GM18870 (cell line): ENCODE results near the gene CCNJL.
"Not testable (repeated sequence)": the region's sequence is repeated elsewhere in the genome, so short reads cannot be mapped to it uniquely, and the experiment has no call there.

Source experiments
- ATAC-seq: cut with Tn5 transposase; IDR thresholded peaks from one replicate; pipeline ENCODE4 v1.9.1; 2021; ENCODE audit warnings: moderate library complexity; ENCODE audit not compliant: unreplicated experiment

CCNJL gene

DNA sequence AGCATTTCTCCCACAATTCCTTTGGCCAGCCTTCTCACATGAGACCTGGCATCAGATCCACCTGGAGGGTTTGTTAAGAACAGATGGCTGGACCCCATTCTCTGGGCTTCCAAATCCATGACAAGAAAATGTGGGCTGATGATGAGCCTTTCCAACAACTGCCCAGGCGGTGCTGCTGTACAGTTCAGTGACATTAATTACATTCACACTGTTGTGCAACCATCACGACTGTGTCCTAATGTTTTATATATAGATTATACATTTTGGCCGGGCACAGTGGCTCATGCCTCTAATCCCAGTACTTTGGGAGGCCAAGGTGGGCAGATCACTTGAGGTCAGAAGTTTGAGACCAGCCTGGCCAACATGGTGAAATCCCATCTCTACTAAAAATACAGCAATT, 22.4 kb upstream of the CCNJL start:
- ATAC-seq, result not testable (repeated sequence)

DNA sequence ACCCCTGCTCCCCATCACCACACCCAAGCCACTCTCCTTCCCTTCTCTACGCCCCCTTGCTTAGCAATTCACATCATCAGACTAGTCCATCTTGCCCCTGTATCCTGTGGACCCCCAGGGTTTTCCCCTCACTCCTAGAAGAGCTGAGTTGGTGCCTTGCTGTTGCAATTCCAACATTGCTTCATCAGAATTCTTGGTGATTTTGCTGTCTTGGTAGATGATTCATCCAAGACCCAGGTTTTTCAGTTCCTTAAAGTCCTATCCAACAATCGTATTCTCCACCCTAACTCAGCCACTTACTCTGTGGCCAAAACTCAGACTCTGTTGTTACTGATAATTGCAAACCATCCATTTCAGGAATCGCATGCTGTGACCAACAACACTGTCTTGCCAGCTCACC, 21.4 kb upstream of the CCNJL start:
- ATAC-seq, result no peak

DNA sequence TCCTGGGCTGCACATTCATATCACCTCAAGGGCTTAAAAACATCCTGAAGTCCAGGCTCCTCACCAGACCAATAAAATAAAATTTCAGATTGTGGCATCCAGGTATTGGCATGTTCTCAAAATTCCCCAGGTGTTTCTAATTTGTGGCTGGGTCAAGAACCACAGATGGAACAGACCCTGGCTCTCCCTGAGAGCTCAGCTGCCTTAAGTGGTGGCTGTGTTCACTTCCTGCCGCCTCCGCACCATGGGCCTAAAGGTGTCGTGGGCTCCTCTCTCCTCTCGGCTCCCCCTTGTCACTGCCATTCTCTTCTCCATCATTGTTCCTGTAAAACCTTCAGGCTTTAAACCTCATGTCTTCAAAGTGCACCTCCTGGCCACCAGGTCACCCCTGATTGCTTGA, 17.8 kb upstream of the CCNJL start:
- no peak for ATAC-seq

DNA sequence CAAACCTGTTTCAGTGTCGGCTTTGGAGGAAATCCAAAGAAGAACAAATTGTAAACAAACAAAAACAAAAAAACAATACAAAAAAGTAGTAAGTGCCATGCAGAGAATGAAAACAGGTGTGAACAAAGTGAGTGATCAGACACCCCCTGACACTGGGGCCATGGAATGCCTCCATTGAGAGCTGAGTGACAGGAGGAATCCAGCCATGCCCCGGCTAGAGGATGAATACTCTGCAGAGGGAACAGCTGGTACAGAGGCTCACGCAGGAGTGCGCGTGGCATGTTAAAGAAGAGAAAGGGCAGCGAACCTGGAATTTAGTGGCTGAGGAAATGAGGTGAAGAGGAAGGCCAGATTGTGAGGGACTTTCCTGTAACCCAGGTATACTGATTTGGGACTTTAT, 15.5 kb upstream of the CCNJL start:
- no peak for ATAC-seq

DNA sequence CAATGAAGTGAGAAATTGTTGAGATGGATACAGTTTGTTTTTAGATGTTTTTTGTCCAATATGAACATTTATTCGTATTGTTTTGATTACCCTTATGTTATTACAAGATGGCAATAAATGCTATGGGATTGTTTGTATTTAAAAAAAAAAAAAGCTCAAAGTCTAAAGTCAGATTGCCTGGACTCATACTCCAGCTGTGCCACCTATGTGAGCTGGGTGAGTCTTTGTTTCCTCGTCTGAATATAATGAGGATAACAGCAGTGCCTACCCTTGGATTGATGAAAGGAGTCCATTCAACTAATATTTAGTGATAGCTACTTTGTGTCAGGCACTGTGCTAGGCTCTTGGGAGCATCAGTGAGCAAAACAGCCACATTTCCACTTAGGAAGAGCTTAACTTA, 14.6 kb upstream of the CCNJL start:
- no peak for ATAC-seq

DNA sequence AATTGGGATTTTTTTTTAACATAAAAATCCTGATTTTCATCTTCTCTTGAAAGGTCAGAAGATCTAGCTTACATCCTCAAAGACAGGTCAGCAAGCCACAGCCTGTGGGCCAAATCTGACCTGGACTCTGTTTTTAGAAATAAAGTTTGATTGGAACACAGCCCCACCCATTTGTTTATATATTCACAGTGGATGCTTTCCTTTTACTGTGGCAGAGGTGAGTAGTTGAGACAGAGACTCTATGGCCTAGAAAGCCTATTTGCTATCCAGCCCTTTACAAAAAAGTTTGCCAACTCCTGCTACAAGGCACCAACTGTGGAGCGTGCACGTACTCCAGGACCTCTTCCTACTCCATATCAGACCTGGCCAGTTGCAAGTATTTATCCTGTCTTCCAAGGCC, 13.4 kb upstream of the CCNJL start:
- ATAC-seq, result no peak

DNA sequence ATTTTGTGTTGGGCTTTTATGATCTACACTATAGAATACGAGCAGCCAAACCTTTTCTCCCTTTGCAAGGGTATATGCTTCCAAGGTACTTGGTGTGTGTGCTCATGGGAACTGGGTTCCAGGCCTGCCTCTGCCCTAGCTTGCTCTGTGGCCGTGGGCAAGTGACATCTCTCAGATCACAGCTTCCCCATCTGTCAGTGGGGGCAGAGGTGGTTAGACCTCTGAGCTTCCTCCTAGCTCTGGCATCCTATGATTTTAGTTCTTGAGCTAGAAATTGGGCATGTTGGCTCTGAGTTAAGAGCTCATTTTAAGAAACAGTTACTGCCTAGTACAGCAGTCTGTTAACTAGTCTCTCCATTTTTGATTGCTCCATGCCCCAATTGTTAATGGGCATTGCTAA, 12.5 kb upstream of the CCNJL start:
- no peak for ATAC-seq

DNA sequence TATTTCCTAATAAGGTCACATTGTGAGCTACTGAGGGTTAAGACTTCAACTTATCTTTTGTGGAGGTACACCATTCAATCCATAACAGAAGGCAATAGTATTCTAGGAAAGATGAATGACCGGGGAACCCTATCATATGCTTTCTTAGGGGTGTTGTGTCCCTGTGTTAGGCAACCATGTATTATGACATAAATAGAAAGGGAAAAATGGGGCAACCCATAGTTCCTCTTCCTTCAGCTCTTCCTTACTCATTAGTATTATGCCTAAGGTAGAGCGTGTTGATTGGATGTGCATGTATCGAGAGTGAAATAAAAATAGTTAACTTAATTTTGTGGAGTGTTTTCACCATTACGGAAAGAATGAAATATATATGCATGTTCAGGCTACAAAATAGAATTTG, 6.0 kb upstream of the CCNJL start:
- no peak for ATAC-seq

DNA sequence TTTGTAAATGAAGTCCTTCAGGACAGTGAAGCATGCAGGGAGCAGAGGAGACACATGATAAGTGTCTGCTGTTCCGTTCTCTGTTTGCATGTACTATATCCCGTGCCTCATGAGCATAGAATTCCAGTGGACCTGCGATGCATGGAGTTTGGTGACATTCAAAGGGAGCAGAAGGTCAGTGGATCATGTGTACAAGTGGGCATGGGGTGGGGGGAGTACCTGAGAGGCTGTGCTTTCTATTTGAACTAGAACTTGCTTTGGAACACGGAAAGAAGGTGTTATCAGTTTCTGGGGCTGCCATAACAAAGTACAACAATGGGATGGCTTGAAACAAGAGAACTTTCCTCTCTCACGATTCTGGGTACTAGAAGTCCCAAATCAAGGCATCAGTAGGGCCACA, 5.1 kb upstream of the CCNJL start:
- no peak for ATAC-seq

DNA sequence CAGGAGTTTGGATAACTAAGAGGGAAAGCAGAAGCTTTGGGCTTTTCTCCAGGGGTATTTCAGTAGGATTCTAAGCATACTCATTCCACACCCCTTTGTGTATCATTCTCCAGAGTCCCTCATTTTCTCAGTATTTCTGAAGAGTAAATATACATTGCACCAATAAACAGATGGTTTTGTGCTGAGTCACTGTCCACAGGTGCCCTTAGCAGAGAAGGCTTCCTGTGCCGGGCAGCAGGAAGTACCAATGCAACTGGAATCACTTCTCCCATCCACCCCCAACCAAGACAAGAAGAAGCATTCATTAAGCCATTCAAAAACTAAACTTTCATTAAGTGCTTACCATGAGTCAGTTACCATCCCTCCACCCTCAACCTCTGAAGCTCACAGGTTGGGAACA, 3.6 kb upstream of the CCNJL start:
- ATAC-seq, result no peak

DNA sequence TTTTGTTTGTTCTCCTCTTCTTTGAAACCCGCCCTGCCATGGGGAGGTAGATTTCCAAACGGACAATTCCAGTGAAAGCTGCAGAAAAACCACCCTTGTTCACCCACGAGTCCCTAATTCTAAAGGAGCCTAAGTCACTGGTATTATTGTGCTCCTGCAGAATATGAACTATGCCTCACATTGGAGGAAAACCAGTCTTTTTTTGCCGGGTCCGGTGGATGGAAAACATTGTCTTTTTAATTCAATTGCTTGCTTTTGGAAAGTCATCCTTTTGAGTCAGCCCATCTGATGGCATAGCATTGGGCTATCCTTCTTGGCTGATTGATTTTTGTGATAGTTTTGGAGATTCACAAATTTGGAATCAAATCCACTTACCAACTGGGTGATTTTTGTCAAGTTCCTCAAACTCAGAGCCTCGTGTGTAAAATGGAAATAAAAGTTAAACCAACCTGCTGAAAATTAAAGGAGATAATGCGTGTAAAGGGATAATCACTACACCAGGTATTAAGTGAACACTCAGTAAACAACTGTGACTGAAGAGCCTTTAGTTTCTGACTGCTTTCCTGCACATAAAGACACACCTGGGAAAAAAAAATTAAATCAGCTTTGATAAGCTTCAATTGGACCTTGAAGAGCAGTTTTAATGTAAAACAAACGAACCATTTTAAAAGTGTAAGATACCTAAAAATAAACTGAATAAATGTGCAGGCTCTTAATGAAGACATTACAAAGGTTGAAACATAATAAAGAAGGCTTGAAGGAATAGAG, 780 bp upstream of the CCNJL start:
- ATAC-seq, result no peak

DNA sequence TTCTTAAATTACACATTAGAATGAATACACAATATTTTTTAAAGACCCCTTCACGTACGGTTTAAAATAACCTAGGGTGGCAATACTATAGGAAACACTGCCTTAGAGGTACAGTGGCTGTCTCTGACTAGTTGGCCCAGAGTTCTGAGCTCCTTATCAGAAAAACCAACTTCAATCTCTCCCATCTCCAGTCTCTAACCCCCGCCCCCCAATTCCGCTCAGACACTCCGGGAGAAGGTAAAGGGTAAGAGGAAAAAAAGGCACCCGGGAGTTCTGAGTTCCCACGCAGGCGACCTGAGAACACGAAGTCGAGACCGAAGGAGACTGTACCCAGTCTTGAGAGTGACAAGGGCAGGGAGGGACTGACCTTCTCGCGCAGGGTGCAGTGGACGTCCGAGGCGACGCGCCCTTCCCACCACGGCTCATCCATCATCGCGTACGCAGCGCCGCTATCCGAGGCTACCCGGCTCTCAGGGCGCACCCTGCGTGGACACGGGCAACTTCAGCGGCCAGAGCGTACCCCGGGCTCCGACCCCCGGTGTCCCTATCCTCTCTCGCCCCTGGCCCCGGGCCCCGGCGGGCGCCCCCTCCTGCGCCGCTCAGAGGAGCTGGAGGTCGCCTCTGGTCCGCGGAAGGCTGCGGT, 752 bp downstream of the CCNJL start:
- ATAC-seq, result no peak

DNA sequence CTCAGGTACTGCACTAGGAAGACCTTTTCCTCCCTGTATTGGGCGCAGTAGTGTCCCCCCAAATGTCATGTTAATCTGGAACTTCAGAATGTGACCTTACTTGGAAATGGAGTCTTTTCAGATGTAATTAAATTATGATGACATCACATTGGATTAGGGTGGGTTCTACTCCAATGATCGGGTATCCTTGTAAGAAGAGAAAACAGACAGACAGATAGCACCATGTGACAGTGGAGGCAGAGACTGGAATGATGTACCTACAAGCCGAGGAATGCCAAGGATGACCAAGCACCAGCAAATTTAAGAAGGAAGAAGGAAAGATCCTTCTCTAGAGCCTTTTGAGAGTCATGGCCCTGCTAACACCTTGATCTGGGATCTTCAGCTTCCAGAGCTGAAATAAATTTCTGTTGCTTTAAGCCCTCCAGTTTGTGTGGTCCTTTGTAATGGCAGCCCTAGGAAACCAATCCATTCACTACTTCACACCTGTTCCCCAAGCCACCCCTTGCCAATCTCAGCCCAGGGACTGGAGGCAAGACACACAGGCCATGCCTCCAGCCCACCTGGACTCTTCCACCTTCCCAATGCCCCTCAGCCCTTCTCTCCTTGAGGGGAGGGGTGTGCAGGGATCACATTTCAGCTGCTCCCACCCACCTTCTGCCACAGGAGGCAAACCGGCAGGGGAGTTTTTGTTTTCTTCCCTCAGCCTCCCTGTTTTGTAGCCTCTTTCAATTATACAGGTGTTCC, 1.6 kb downstream of the CCNJL start:
- no peak for ATAC-seq

DNA sequence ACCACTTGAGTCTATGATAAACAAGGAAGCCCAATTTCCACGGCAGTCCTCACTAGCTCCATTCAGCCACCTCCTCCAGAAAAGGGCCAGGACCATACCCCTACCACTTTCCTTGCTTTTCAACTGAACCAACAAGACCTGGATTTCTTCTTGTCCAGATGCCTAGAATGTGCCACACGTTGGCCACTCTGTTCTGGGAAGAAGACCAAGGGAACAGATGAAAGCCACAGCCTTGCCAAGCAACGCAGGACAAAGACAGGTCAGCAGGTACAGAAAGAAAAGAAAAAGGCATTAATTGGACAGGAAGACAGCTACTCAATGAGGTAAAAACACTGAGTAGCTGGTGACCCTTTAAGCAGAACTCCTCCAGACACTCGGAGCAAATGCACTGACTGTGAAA, 2.2 kb downstream of the CCNJL start:
- no peak for ATAC-seq

DNA sequence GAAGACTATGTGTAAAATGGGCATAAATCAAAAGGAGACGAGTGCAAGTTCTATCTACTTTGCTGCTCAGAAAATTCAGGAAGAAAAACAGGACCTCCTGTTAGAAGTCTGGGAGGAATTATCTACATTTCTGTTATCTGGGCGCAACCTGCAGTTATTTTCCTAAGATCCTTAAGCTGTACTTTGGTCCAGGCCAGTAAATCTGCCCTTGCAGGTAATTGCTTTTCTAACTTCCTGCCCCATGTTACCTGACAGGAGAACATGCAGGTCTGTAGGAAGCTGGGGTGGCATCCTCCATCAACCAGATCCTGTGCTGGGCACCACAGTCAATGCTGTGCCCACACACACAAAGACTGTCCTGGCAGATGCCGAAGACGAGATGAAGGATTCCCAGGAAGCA, 5.7 kb downstream of the CCNJL start:
- ATAC-seq, result no peak

DNA sequence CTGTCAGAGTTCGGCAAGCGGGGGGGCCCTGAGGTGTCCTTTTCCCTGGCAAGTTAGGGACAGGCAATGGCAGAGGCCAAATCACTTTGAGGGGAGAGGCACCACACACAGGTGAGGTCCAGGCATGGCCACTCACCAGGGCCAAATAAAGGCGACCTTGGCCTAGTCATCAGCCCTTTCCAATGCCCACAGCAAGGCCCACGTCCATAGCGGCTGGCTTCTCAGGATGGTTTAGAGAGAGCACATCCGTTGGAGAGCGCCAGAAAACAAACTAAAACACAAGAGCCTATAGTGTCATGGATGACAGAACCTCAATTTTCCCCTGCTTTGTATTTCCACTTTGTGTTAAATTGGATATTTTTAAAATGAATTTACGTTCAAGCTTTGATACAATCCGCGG, 7.0 kb downstream of the CCNJL start:
- ATAC-seq, result no peak

DNA sequence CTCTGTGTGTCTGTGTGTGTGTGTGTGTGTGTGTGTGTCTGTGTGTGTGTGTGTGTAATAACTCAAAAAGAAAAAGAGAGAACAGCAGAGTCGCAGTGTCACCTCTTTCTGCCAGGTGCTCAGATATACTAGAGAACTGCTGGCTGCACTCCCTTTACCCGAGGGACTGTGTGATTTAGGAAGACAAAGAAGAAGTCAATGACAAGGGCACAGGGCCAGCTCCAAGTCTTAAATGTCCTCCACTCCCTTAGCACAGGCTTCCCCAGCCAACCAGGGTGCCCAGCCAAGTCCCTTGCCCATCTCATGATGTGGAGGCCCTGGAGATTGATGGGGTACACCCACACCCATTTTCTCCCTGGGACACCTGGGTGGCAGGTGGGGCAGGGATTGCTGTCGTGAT, 8.7 kb downstream of the CCNJL start:
- no peak for ATAC-seq

DNA sequence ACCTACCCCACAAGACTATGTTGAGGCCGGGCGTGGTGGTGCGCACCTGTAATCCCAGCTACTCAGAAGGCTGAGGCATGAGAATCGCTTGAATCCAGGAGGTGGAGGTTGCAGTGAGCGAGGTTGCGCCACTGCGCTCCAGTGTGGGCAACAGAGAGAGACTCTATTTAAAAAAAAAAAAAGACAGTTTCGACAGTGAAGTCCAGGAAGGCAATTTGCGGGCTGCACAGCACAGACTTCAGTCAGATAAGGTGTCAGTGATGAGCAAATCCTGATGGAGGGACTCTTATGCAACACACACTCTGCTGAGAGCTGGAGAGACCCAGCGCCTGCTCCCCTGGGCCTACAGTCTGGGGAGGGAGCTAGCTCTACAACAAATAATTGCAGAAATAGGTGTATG, 14.2 kb downstream of the CCNJL start:
- no peak for ATAC-seq

DNA sequence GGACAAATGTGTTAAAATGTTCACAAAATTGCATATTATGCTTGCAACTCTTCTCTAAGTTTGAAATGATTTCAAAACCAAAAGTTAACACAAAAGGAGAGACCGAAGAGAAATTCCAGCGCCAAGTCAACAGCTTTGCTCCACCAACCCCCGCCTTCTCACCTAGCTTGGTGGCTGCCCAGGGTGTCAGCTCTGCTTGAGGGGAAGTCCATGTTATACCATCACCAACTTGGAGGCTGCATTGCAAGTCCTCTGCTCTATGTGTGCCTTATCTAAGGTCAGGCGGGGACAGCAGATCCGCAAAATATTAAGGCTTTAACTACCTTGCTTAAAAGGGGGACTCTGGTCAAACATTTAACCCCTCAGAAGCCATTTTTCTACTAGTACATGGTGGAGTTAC, 14.6 kb downstream of the CCNJL start:
- ATAC-seq, result no peak

DNA sequence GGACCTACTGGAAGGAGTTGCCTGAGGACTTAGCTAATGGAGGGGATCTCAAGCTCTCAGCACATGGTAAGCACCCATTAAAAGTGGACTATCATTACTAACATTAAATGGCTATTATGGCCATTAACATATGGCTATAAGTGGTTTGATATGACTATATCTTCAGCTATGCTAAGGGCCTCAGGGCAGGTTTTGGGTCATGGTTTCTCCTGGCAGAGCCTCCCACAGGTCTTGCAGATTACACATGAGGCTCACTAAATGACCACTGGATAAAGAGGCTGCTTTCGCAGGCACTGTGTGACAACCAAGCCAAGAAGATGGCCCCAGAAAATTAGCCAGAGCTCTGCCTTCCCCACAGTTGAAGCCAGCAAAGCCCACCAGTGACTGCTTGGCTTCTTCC, 15.4 kb downstream of the CCNJL start:
- no peak for ATAC-seq

DNA sequence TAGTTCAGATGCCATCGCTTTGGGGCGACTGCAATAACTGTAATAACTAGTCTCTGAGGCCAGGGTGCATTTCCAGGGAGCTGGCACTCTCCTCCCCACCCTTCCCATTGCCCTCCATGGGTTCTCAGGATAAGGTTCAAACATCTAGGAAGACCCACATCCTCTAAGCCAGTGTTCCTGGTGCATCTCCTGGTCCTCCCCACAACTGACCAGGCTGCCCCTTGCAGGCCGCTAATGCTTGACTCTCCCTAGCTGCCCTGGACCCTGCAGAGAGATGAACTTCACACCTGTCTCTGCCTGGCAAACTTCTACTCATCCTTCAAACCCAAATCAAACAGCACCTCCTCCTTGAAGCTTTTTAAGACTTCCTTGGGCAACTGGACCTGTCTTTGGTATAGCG, 15.9 kb downstream of the CCNJL start:
- ATAC-seq, result no peak

DNA sequence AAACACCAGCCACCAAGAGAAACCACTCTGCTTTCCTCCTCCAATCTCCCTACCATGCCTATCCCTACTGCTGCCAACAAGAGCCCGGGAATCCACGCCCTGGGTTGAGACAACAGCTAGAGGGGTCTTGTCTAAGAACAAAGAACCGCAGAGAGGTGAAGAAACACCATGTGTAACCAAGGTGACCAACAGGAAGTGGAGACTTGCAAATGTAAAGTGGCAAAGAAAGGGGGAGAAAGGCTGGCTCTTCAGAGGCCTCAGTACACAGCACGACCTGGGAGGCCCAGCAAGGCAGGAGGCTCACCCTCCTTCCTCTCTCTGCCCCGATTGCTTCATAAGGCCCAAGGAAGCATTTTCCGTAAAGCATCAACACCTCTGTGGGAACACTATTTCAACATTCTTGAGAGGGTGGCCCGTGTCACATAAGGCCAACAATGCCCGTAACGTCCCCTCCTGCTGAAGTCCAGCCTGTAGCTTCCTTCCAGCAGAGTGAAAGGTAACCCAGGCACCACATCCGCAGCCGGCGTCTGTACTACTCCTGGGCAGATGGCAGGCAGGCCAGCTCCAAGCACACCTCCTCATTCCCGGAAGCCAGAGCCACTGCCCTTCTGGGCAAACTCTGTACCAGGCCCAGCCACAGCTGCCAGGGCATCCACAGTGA, 18.3 kb downstream of the CCNJL start:
- ATAC-seq, result no peak
